ENCODE measurements around the gene HENMT1. TPM values are rescaled to one million over a fixed set of nuclear protein-coding genes. Genes with fewer than 3 reads are reported as not detected.
"Not testable (repeated sequence)": the region's sequence is repeated elsewhere in the genome, so short reads cannot be mapped to it uniquely, and the experiment has no call there.

The HENMT1 gene
- total RNA-seq, 1 donor from 2014 or later, result 7.0 TPM

DNA sequence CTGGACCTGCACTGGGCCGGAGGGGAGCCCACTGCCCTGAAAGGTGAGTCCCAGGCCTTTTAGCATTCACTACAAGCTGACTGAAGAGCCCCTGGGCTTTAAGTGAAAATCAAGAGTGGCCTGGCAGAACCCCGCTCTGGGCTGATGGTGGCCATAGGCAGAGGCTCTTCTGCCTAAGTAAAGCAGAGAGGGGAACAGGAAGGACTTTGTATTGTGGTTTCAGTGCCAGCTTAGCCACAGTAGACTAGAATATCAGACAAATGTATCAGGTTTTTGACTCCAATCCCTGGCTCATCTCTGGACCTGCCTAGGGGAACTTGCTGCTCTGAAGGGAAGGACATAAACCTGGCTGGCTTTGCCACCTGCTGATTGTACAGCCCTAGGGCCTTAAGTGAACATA lies 10.2 kb upstream of the HENMT1 start:
- no peak for DNase-seq (ENCODE audit: low spot score)

GRCh38 chr1:108670131-108670773 lies 9.4 kb upstream of the HENMT1 start:
- DNase-seq (ENCODE audit: low spot score), result no peak

GRCh38 chr1:108669679-108670078 lies 8.8 kb upstream of the HENMT1 start:
- DNase-seq (ENCODE audit: low spot score), result no peak

DNA sequence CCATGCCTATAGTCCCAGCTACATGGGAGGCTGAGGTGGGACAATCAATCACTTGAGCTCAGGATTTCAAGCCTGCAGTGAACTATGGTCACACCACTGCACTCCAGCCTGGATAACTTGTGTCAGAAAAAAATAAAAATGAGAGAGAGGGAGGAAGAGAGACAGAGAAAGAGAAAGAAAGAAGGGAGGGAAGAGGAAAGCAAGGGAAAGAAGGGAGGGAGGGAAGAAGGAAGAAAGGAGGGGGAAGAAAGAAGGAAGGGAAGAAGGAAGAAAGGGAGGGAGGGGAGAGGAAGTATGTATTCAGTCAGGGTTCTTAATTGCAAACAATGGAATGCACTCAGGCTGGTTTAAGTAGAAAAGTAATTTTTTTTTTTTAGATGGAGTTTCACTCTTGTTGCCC lies 7.9 kb upstream of the HENMT1 start:
- no peak for DNase-seq (ENCODE audit: low spot score)

DNA sequence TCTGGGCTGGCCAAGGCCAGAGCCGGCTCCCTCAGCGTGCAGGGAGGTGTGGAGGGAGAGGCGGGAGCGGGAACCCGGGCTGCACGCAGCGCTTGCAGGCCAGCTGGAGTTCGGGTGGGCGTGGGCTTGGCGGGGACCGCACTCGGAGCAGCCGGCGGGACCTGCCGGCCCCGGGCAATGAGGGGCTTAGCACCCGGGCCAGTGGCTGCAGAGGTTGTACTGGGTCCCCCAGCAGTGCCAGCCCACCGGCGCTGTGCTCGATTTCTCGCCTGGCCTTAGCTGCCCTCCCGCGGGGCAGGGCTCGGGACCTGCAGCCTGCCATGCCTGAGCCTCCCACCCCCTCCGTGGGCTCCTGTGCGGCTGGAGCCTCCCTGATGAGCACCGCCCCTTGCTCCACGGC lies 6.5 kb upstream of the HENMT1 start:
- not testable (repeated sequence) for DNase-seq (ENCODE audit: low spot score)

GRCh38 chr1:108665771-108666170 lies 4.9 kb upstream of the HENMT1 start:
- no peak for DNase-seq (ENCODE audit: low spot score)

DNA sequence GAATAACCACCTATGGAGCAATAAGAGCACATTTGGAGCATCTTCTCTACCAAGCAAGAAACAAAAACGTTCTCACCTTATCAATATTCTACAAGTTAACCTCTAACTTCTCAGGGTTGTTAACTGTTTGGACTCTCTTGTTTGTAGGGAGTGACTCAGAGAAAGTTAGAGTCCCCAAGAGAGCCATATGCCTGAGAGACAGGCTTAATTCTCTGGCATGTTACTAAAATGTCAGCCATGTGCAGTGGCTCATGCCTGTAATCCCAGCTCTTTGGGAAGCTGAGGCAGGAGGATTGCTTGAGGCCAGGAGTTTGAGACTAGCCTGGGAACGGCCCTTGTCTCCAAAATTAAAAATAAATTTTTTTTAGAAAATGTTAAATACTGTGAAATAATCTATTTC lies 4.2 kb upstream of the HENMT1 start:
- DNase-seq (ENCODE audit: low spot score), result no peak

DNA sequence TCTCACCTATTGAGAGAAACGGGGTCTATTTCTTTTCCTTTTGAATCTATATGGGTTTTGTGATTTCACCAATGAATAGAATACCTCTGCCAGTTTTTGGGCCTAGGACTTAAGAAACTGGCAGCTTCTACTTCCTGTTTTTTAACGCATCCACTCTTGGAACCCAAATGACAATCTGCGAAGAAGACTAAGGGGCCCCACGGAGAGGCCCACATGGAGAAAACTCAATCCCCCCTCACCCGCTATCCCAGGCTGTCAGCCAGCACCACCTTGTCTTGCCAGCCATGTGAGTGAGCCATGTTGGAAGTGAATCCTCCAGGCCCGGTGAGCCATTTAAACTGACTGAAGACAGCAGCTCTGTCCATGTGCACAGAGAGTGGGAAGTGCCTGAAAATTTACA lies 3.6 kb upstream of the HENMT1 start:
- DNase-seq (ENCODE audit: low spot score), result no peak

- DNase-seq (ENCODE audit: low spot score), result no peak
These were observed 2.2 kb upstream of the HENMT1 start for GRCh38 chr1:108663074-108663473.

GRCh38 chr1:108657356-108658080 lies 3.4 kb downstream of the HENMT1 start:
- no peak for DNase-seq (ENCODE audit: low spot score)

DNA sequence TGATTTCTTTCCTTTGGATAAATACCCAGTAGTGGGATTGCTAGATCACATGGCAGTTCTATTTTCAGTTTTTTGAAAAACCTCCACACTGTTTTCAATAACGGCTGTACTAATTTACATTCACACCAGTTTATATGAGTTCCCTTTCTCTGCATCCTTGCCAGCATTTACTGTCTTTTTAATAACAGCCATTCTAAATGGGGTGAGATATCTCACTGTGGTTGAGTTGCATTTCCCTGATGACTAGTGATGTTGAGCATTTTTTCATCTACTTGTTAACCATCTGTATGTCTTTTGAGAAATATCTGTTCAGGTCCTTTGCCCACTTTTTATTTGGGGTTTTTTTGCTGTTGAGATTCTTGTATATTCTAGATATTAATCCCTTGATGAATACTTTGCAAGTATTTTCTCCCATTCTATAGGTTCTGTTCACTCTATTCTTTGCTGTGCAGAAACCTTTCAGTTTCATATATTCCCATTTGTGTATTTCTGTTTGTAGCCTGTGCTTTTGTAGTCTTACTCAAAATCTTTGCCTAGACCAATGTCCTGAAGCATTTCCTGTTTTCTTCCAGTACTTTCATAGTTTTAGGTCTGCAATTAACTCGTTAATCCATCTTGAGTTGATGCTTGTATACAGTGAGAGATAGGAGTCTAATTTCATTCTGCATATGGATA lies 7.3 kb downstream of the HENMT1 start:
- no peak for DNase-seq (ENCODE audit: low spot score)

DNA sequence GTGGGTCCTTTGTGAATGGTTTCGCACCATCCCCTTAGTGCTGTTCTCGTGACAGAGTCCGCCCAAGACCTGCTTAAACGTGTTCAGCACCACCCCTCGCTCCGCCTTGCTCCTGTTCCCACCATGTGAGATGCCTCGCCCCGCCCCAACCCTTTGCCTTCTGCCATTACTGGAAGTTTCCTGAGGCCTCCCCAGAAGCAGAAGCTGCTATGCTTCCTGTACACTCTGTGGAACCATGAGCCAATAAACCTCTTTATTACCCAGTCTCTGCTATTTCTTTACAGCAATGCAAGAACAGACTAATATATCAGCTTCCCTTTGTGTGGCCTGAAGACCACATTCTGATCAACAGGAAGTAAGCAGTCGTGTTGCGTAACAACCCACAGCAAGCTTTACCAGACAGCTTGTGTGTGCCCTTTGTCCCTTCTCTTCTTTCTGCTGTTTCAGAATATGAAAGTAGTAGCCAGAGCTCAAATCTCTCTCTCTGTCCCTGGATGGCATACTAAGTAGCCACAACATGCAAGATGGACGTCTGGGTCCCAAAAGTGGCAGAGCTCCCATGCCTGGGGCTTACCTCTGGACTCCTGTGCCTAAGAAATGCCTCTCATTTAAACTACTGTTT lies 14.1 kb downstream of the HENMT1 start:
- DNase-seq (ENCODE audit: low spot score), result peak; percentile 89

DNA sequence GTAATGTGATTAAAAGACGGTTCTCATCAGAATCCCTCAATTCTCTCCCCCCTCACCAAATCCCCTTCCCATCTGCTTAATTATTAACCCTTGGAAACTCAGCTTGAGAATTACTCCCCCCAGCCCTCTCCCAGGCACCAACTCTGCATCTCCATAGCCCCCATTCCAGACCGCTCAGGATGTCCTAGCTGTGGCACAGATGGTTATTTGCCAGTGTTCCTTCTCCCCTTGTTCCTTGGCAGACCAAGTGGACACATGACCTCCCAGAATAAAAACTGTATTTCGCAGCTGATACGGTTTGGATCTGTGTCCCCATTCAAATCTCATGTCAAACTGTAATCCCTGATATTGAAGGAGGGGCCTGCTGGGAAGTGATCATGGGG lies 14.6 kb downstream of the HENMT1 start:
- no peak for DNase-seq (ENCODE audit: low spot score)

GRCh38 chr1:108645564-108646184 lies 15.2 kb downstream of the HENMT1 start:
- no peak for DNase-seq (ENCODE audit: low spot score)

DNA sequence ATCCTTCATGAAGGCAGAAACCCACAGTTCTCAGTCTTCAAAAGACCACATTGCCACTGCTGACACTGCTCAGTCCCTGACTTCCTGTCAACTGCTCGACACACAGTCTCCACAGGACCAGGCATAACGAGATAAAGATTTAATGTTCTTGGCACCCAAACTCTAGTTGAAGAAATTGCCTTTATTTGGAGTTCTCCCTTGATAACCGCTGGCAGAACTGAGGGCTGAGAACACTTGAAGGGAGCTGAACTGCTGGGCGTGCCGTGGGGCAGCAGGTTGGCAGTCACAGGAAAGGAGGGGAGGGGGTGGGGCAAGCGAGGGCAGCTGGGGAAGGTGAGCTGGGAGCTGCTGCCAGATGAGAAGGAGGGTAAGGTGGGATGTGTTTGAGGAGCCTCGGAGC lies 15.9 kb downstream of the HENMT1 start:
- DNase-seq (ENCODE audit: low spot score), result no peak

- DNase-seq (ENCODE audit: low spot score), result peak; percentile 67
These were observed 17.2 kb downstream of the HENMT1 start for GRCh38 chr1:108643492-108644335.

DNA sequence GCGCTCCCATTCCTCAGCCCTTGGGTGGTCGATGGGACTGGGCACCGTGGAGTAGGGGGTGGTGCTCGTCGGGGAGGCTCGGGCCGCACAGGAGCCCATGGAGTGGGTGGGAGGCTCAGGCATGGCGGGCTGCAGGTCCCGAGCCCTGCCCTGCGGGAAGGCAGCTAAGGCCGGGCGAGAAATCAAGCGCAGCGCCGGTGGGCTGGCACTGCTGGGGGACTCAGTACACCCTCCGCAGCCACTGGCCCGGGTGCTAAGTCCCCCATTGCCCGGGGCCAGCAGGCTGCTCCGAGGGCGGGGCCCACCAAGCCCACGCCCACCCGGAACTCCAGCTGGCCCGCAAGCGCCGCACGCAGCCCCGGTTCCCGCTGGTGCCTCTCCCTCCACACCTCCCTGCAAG lies 20.0 kb downstream of the HENMT1 start:
- not testable (repeated sequence) for DNase-seq (ENCODE audit: low spot score)

DNA sequence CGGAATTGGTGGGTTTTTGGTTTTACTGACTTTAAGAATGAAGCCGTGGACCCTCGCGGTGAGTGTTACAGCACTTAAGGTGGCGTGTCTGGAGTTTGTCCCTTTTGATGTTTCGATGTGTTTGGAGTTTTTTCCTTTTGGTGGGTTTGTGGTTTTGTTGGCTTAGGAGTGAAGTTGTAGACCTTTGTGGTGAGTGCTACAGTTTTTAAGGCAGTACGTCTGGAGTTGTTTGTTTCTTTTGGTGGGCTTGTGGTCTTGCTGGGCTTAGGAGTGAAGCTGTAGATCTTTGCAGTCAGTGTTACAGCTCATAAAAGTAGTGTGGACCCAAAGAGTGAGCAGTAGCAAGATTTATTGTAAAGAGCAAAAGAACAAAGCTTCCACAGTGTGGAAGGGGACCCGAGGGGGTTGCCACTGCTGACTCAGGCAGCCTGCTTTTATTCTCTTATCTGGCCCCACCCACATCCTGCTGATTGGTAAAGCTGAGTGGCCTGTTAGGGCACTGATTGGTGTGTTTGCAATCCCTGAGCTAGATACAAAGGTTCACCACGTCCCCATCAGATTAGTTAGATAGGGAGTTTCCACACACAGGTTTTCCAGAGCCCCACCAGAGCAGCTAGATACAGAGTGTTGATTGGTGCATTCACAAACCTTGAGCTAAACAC lies 20.9 kb downstream of the HENMT1 start:
- no peak for DNase-seq (ENCODE audit: low spot score)

DNA sequence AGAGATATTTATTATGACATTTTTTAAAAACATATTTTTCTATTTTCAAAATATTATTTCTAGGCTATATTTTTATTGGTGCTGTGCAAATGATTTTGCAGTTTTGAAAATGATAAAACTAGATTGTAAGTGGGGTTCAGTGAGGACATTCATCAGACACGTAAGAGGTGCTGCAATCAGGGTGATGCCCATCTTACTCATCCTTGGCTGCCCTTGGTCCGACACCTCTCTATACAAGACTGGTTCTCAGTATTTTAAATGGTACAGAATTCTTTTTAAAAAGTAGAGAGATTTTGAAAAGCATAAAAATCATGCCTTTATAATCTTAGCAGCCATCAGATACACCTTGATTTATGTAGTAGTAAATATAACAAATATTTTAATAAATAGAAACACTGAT lies 24.0 kb downstream of the HENMT1 start:
- no peak for DNase-seq (ENCODE audit: low spot score)

GRCh38 chr1:108634521-108634920 lies 26.4 kb downstream of the HENMT1 start:
- DNase-seq (ENCODE audit: low spot score), result no peak

GRCh38 chr1:108628665-108629064 lies 32.2 kb downstream of the HENMT1 start:
- DNase-seq (ENCODE audit: low spot score), result no peak
